ENCODE results near the gene RAB20. TPM values are rescaled to one million over a fixed set of nuclear protein-coding genes. Genes with fewer than 3 reads are reported as not detected.

RAB20 gene
- polyA plus RNA-seq, 1 donor (not counting 4 experiments of a cell fraction or from before 2014, with no cell fraction given): 4.3 TPM

DNA sequence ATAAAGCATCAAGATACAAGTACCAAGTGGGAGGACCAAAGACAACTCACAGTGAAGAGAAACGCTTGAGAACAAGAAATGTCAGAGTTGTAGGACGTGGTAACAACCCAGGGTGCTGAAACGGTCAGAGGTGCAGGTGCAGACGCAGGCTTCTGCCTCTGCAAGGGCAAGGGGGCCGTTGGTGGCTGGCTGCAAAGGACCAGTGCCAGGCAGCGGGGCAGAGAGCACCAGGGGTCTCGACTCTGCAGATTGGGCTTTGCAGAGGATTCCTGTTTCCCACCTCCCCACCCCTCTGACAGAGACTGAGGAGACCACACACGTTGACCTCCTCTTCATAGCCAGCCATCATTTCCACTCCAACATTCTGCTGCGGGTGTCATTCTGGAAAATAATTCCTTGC, 38.3 kb downstream of the RAB20 start:
- H3K27ac ChIP-seq (ENCODE audit: control insufficient read depth, insufficient read depth, low read length): no peak overlapping the region
- no peaks in the 10 kb centered on the region for H3K9me3 ChIP-seq (ENCODE audit: control insufficient read depth, low read depth, low read length)
- H2AFZ ChIP-seq (ENCODE audit: control insufficient read depth, low read length): no peak overlapping the region
- no peaks in the 10 kb centered on the region for H3K27me3 ChIP-seq (ENCODE audit: control insufficient read depth, extremely low read depth, insufficient read depth, low read length)
- no peak for TF ChIP-seq EZH2 (IDR thresholded peaks at IDR 0.05; ENCODE audit: low read length)
- TF ChIP-seq, protein P1, sequence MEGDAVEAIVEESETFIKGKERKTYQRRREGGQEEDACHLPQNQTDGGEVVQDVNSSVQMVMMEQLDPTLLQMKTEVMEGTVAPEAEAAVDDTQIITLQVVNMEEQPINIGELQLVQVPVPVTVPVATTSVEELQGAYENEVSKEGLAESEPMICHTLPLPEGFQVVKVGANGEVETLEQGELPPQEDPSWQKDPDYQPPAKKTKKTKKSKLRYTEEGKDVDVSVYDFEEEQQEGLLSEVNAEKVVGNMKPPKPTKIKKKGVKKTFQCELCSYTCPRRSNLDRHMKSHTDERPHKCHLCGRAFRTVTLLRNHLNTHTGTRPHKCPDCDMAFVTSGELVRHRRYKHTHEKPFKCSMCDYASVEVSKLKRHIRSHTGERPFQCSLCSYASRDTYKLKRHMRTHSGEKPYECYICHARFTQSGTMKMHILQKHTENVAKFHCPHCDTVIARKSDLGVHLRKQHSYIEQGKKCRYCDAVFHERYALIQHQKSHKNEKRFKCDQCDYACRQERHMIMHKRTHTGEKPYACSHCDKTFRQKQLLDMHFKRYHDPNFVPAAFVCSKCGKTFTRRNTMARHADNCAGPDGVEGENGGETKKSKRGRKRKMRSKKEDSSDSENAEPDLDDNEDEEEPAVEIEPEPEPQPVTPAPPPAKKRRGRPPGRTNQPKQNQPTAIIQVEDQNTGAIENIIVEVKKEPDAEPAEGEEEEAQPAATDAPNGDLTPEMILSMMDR (optimal IDR thresholded peaks at IDR 0.05 in 1 of 3, IDR thresholded peaks at IDR 0.05 in 1 of 3, conservative IDR thresholded peaks at IDR 0.05 in 1 of 3; ENCODE audit: extremely low read depth in 1 of 3, insufficient read depth in 2 of 3, low read length in 3 of 3): no peak
- H3K4me2 ChIP-seq (ENCODE audit: control insufficient read depth, extremely low read depth, insufficient read depth, low read depth, low read length): no peak overlapping the region
- H3K36me3 ChIP-seq (ENCODE audit: control insufficient read depth in 2 of 2, extremely low read depth in 1 of 2, insufficient read depth in 2 of 2, low read length in 2 of 2): no peaks in the 10 kb centered on the region
- peaks cover 19% of the 10 kb centered on the region for H3K4me1 ChIP-seq (ENCODE audit: control insufficient read depth, extremely low read depth, insufficient read depth, low read length)
- H4K20me1 ChIP-seq (ENCODE audit: control insufficient read depth, extremely low read depth, insufficient read depth, low read length): no peaks in the 10 kb centered on the region
- no peaks in the 10 kb centered on the region for H3K9me1 ChIP-seq (ENCODE audit: control insufficient read depth, extremely low read depth, insufficient read depth, low read length)
- no peaks in the 10 kb centered on the region for H3K79me2 ChIP-seq (ENCODE audit: control insufficient read depth, insufficient read depth, low read length)
- dilution Hi-C loops (cut with MboI; ENCODE audit: extremely low pct_ligation_motif_present, low sequenced_read_pairs): no loop called here
- FAIRE-seq (no peak), DNase-seq (ENCODE audit: low read depth, low spot score) (no peak)
- H3K9ac ChIP-seq (ENCODE audit: control insufficient read depth, extremely low read depth, insufficient read depth, low read length): no peak overlapping the region
- H3K4me3 ChIP-seq (ENCODE audit: control insufficient read depth in 2 of 3, extremely low read depth in 1 of 3, insufficient read depth in 2 of 3, low read depth in 1 of 3, low read length in 3 of 3): no peak overlapping the region

DNA sequence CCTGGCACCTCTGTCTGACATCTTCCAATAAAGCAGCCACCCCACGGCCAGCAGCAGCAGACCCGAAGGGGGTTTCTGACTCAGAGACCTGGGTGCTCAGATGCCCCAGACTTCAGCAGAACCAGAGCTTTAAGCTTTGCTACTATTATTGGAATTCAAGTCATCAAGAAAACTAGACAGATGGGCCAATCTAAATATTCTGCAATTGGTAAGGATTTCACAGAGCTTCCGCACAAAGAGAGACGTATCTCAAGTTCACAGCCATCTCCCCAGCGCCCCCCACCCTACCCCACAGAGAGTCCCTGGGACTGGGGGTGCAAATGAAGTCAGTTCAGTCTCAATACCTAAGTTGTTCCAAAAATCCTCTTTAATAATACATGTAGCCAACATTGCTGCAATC, 38.8 kb downstream of the RAB20 start:
- peaks cover 19% of the 10 kb centered on the region for H3K4me1 ChIP-seq (ENCODE audit: control insufficient read depth, extremely low read depth, insufficient read depth, low read length)

More for the DNA sequence above, 38.8 kb downstream of the RAB20 start:
- no peak overlapping the region for H3K27ac ChIP-seq (ENCODE audit: control insufficient read depth, insufficient read depth, low read length)
- no peak overlapping the region for H3K4me3 ChIP-seq (ENCODE audit: control insufficient read depth in 2 of 3, extremely low read depth in 1 of 3, insufficient read depth in 2 of 3, low read depth in 1 of 3, low read length in 3 of 3)
- H3K4me2 ChIP-seq (ENCODE audit: control insufficient read depth, extremely low read depth, insufficient read depth, low read depth, low read length): no peak overlapping the region
- TF ChIP-seq, protein P1 (optimal IDR thresholded peaks at IDR 0.05 in 1 of 3, IDR thresholded peaks at IDR 0.05 in 1 of 3, conservative IDR thresholded peaks at IDR 0.05 in 1 of 3; ENCODE audit: extremely low read depth in 1 of 3, insufficient read depth in 2 of 3, low read length in 3 of 3): no peak
- TF ChIP-seq EZH2 (IDR thresholded peaks at IDR 0.05; ENCODE audit: low read length): no peak
- no peak overlapping the region for H2AFZ ChIP-seq (ENCODE audit: control insufficient read depth, low read length)
- H3K79me2 ChIP-seq (ENCODE audit: control insufficient read depth, insufficient read depth, low read length): no peaks in the 10 kb centered on the region
- DNase-seq (ENCODE audit: low read depth, low spot score): no peak
- H3K9ac ChIP-seq (ENCODE audit: control insufficient read depth, extremely low read depth, insufficient read depth, low read length): no peak overlapping the region
- no peaks in the 10 kb centered on the region for H3K9me3 ChIP-seq (ENCODE audit: control insufficient read depth, low read depth, low read length)
- H3K36me3 ChIP-seq (ENCODE audit: control insufficient read depth in 2 of 2, extremely low read depth in 1 of 2, insufficient read depth in 2 of 2, low read length in 2 of 2): no peaks in the 10 kb centered on the region
- H3K27me3 ChIP-seq (ENCODE audit: control insufficient read depth, extremely low read depth, insufficient read depth, low read length): no peaks in the 10 kb centered on the region
- no peaks in the 10 kb centered on the region for H4K20me1 ChIP-seq (ENCODE audit: control insufficient read depth, extremely low read depth, insufficient read depth, low read length)
- no peaks in the 10 kb centered on the region for H3K9me1 ChIP-seq (ENCODE audit: control insufficient read depth, extremely low read depth, insufficient read depth, low read length)
- dilution Hi-C loops (cut with MboI; ENCODE audit: extremely low pct_ligation_motif_present, low sequenced_read_pairs): no loop called here
- no peak for FAIRE-seq

Measured in keratinocyte (primary cell).